Uterus (tissue), 2 donors: Measurements from ENCODE around the gene CADPS2.

Experiments
- CTCF ChIP-seq, 4 experiments: fragments of 200-600 bp in 2 of 4; fragments of 450-650 bp in 2 of 4; sonication (generic) in 2 of 4; IDR thresholded peaks; one replicate each; pipeline ENCODE4 v1.5.1; 2016 to 2019; ENCODE audit warnings: antibody characterized with exemption in 4 of 4, mild to moderate bottlenecking in 2 of 4, moderate library complexity in 1 of 4
- POLR2A ChIP-seq, 2 donors: fragments of 450-650 bp; IDR thresholded peaks; one replicate each; pipeline ENCODE4 v1.6.1; 2016; ENCODE audit warnings: antibody characterized with exemption in 2 of 2, mild to moderate bottlenecking in 1 of 2, moderate library complexity in 1 of 2

- TF ChIP-seq POLR2A (IDR thresholded peaks at IDR 0.05) = no peak
- no peak for TF ChIP-seq CTCF (IDR thresholded peaks at IDR 0.05)
These were observed 343.1 kb downstream of the CADPS2 start for GRCh38 chr7:122543166-122543565.
